ENCODE measurements around the gene SLC9A2.

- TF ChIP-seq CTCF (IDR thresholded peaks at IDR 0.05), result no peak
- no peak for TF ChIP-seq POLR2A (IDR thresholded peaks at IDR 0.05)
Observed at GRCh38 chr2:102690012-102690411, 70.7 kb downstream of the SLC9A2 start.
